K562 (cell line): ENCODE measurements around the gene ERAL1. TPM values are rescaled to one million over a fixed set of nuclear protein-coding genes. Genes with fewer than 3 reads are reported as not detected.
A peak's percentile ranks its signal among the peaks of the same experiment; 100 is the strongest.

Experiments used
- CBX3 ChIP-seq, 2 experiments: IDR thresholded peaks; 1 replicate in 1 of 2; 2 replicates in 1 of 2; pipeline ENCODE4 v1.6.1; 2012; ENCODE audit warnings: inconsistent platforms in 2 of 2, low read length in 2 of 2, borderline replicate concordance in 1 of 2, control low read depth in 1 of 2
- CEBPB ChIP-seq: fragments of 450-650 bp; IDR thresholded peaks from 2 replicates; pipeline ENCODE4 v1.6.1; 2016; ENCODE audit warnings: missing genetic modification characterization, missing compliant biosample characterization
- ETV1 ChIP-seq: fragments of 450-650 bp; conservative IDR thresholded peaks from 2 replicates; pipeline ENCODE4 v1.6.1; 2016; ENCODE audit warnings: missing genetic modification characterization, control low read depth, low read depth, missing compliant biosample characterization
- MTA1 ChIP-seq: fragments of 450-650 bp; IDR thresholded peaks from 2 replicates; pipeline ENCODE4 v1.6.1; 2017; ENCODE audit warnings: borderline replicate concordance
- NR3C1 ChIP-seq: sonication (generic); formaldehyde crosslinking; IDR thresholded peaks from 2 replicates; pipeline ENCODE4 v1.8.1; 2022; ENCODE audit warnings: missing genetic modification reagents
- ZNF232 ChIP-seq: sonication (generic); formaldehyde crosslinking; IDR thresholded peaks from 2 replicates; pipeline ENCODE4 v1.8.0; 2022; ENCODE audit warnings: mild to moderate bottlenecking, missing genetic modification reagents
- ZNF589 ChIP-seq: fragments of 200-800 bp; sonication (Bioruptor generic); IDR thresholded peaks from 2 replicates; pipeline ENCODE4 v1.6.1; 2016; ENCODE audit warnings: low read depth, missing genetic modification characterization, missing compliant biosample characterization
- polyA plus RNA-seq, 8 experiments: library from polyadenylated mRNA; depleted of rRNA in 4 of 8; stranded (reverse) in 5 of 8; unstranded in 3 of 8; fragments of >200 nt; fragmentation: Nextera tagmentation in 2 of 8; fragmentation: Illumina TruSeq in 1 of 8; extraction: Ambion mirVana in 2 of 8; extraction: Trizol in 1 of 8; gene quantifications; 2 replicates each; pipeline versions ENCODE4 v1.2.1 to v1.2.3, GENCODE V29; 2011 to 2014; ENCODE audit warnings: inconsistent platforms in 1 of 8, missing spikeins in 1 of 8
- total RNA-seq, 7 experiments: library from RNA; depleted of rRNA in 6 of 7; stranded (reverse); fragments of >200 nt in 6 of 7; fragmentation: Illumina TruSeq in 2 of 7; extraction: Trizol in 2 of 7; gene quantifications; 2 replicates each; pipeline versions ENCODE4 v1.2.1 to v1.2.3, GENCODE V29; 2011 to 2021; ENCODE audit warnings: low replicate concordance in 1 of 7
- TF ChIP-seq, protein P1 (sequence below): fragments of 450-650 bp; IDR thresholded peaks from 2 replicates; pipeline ENCODE4 v1.6.1; 2016; ENCODE audit warnings: mild to moderate bottlenecking, moderate library complexity
- TF ChIP-seq, protein P2 (sequence below): fragments of 450-650 bp; IDR thresholded peaks from 2 replicates; pipeline ENCODE4 v1.6.1; 2016; ENCODE audit warnings: antibody characterized with exemption
- TF ChIP-seq, protein P3 (sequence below): sonication (generic); formaldehyde crosslinking; IDR thresholded peaks from 2 replicates; pipeline ENCODE4 v1.8.0; 2022; ENCODE audit warnings: missing genetic modification reagents, mild to moderate bottlenecking, moderate library complexity, borderline replicate concordance

Gene ERAL1
- total and polyA plus RNA-seq, 9 of the 15 experiments (the other 6 are each of a cell fraction or from before 2014, with no cell fraction given) = 37.5 to 351 (median 106) TPM

DNA sequence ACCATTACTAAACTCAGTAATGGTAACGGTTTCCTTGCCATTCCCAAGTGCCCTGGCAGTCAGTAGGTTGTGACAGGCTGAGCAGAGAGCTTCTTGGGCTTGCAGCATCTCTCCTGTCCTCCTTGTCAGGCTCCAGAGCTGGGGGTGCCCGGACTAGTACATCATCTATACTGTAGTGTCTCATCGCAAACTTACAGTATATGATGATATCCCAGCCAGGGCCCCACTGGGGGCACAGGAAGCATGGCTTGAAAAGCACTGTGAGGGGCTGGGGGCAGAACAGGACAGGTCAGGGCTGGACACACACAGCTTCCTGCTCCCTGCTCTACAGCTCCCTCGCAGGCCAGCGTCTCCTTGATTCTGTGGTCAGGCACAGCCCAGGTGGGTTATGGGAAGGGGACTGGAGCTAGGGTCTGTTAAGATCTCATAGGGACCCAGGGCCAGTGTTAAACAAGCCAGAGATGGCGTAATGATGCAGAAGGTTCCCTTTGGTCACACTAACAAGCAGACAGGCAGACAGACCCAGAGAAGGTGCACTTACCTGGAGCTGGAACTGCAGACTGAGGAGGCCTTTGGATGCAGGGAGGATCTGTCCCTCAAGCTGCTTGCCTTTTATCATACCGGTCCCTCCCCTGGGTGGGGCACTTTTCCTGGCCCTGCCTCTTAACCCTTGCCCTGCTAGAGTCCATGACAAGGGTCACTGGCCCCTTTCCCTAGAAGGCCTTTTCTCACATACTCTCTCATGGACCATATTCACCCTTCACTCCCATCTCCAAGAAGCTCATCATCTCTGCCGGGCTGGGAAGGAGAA is 6.8 kb downstream of the ERAL1 start (continued):
- TF ChIP-seq, protein P1, sequence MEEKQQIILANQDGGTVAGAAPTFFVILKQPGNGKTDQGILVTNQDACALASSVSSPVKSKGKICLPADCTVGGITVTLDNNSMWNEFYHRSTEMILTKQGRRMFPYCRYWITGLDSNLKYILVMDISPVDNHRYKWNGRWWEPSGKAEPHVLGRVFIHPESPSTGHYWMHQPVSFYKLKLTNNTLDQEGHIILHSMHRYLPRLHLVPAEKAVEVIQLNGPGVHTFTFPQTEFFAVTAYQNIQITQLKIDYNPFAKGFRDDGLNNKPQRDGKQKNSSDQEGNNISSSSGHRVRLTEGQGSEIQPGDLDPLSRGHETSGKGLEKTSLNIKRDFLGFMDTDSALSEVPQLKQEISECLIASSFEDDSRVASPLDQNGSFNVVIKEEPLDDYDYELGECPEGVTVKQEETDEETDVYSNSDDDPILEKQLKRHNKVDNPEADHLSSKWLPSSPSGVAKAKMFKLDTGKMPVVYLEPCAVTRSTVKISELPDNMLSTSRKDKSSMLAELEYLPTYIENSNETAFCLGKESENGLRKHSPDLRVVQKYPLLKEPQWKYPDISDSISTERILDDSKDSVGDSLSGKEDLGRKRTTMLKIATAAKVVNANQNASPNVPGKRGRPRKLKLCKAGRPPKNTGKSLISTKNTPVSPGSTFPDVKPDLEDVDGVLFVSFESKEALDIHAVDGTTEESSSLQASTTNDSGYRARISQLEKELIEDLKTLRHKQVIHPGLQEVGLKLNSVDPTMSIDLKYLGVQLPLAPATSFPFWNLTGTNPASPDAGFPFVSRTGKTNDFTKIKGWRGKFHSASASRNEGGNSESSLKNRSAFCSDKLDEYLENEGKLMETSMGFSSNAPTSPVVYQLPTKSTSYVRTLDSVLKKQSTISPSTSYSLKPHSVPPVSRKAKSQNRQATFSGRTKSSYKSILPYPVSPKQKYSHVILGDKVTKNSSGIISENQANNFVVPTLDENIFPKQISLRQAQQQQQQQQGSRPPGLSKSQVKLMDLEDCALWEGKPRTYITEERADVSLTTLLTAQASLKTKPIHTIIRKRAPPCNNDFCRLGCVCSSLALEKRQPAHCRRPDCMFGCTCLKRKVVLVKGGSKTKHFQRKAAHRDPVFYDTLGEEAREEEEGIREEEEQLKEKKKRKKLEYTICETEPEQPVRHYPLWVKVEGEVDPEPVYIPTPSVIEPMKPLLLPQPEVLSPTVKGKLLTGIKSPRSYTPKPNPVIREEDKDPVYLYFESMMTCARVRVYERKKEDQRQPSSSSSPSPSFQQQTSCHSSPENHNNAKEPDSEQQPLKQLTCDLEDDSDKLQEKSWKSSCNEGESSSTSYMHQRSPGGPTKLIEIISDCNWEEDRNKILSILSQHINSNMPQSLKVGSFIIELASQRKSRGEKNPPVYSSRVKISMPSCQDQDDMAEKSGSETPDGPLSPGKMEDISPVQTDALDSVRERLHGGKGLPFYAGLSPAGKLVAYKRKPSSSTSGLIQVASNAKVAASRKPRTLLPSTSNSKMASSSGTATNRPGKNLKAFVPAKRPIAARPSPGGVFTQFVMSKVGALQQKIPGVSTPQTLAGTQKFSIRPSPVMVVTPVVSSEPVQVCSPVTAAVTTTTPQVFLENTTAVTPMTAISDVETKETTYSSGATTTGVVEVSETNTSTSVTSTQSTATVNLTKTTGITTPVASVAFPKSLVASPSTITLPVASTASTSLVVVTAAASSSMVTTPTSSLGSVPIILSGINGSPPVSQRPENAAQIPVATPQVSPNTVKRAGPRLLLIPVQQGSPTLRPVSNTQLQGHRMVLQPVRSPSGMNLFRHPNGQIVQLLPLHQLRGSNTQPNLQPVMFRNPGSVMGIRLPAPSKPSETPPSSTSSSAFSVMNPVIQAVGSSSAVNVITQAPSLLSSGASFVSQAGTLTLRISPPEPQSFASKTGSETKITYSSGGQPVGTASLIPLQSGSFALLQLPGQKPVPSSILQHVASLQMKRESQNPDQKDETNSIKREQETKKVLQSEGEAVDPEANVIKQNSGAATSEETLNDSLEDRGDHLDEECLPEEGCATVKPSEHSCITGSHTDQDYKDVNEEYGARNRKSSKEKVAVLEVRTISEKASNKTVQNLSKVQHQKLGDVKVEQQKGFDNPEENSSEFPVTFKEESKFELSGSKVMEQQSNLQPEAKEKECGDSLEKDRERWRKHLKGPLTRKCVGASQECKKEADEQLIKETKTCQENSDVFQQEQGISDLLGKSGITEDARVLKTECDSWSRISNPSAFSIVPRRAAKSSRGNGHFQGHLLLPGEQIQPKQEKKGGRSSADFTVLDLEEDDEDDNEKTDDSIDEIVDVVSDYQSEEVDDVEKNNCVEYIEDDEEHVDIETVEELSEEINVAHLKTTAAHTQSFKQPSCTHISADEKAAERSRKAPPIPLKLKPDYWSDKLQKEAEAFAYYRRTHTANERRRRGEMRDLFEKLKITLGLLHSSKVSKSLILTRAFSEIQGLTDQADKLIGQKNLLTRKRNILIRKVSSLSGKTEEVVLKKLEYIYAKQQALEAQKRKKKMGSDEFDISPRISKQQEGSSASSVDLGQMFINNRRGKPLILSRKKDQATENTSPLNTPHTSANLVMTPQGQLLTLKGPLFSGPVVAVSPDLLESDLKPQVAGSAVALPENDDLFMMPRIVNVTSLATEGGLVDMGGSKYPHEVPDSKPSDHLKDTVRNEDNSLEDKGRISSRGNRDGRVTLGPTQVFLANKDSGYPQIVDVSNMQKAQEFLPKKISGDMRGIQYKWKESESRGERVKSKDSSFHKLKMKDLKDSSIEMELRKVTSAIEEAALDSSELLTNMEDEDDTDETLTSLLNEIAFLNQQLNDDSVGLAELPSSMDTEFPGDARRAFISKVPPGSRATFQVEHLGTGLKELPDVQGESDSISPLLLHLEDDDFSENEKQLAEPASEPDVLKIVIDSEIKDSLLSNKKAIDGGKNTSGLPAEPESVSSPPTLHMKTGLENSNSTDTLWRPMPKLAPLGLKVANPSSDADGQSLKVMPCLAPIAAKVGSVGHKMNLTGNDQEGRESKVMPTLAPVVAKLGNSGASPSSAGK = no peak
- no peak for TF ChIP-seq NR3C1 (CRISPR knock-in tag)
- TF ChIP-seq, protein P2, sequence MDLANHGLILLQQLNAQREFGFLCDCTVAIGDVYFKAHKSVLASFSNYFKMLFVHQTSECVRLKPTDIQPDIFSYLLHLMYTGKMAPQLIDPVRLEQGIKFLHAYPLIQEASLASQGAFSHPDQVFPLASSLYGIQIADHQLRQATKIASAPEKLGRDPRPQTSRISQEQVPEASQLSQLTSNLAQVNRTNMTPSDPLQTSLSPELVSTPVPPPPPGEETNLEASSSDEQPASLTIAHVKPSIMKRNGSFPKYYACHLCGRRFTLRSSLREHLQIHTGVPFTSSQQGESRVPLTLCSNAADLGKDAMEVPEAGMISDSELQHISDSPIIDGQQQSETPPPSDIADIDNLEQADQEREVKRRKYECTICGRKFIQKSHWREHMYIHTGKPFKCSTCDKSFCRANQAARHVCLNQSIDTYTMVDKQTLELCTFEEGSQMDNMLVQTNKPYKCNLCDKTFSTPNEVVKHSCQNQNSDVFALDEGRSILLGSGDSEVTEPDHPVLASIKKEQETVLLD = peak; percentile 64
- no peak for TF ChIP-seq ZNF232
- TF ChIP-seq MTA1 = peak; percentile 86
- no peak for TF ChIP-seq ZNF589 (CRISPR knock-in tag)
- TF ChIP-seq, protein P3, sequence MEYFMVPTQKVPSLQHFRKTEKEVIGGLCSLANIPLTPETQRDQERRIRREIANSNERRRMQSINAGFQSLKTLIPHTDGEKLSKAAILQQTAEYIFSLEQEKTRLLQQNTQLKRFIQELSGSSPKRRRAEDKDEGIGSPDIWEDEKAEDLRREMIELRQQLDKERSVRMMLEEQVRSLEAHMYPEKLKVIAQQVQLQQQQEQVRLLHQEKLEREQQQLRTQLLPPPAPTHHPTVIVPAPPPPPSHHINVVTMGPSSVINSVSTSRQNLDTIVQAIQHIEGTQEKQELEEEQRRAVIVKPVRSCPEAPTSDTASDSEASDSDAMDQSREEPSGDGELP (CRISPR knock-in tag) = no peak
- peak in 1 of 2 experiments; percentile 19; a peak in 1 of 3 replicates for TF ChIP-seq CBX3 (IDR thresholded peaks at IDR 0.05; ENCODE audit: borderline replicate concordance in 1 of 2, low read length in 2 of 2)
- 0 out of 2 replicates have a peak, but pooled peaks have one; percentile 25 for TF ChIP-seq CEBPB (tag)
- TF ChIP-seq ETV1 = peak; percentile 5; the same call in 1 of the 2 replicates
